Adrenal gland (tissue), 12 donors: ENCODE measurements around the gene FBLIM1. TPM values are rescaled to one million over a fixed set of nuclear protein-coding genes. Genes with fewer than 3 reads are reported as not detected.

Source experiments
- DNase-seq, 7 donors: peaks; one replicate each; pipeline ENCODE4 v3.0.0-alpha.2; 2019 to 2020
- H3K27ac ChIP-seq, 5 donors: fragments of 200-600 bp; sonication (generic) in 4 of 5; 1 replicate in 3 of 5; 2 replicates in 2 of 5; pipeline versions ENCODE4 v1.5.1 to v1.8.0; 2016 to 2020; ENCODE audit warnings: mild to moderate bottlenecking in 1 of 5
- H3K27me3 ChIP-seq: fragments of 200-600 bp; 2 replicates; pipeline ENCODE4 v1.8.0; 2021
- H3K36me3 ChIP-seq, 2 donors: fragments of 200-600 bp; replicated peaks in 1 of 2; 1 replicate in 1 of 2; 2 replicates in 1 of 2; pipeline versions ENCODE4 v1.5.1 to v1.8.0; 2018 to 2022
- H3K4me1 ChIP-seq, 2 donors: fragments of 200-600 bp; replicated peaks in 1 of 2; 1 replicate in 1 of 2; 2 replicates in 1 of 2; pipeline versions ENCODE4 v1.5.1 to v1.8.0; 2018 to 2021
- H3K4me3 ChIP-seq, 4 donors: fragments of 200-600 bp; sonication (generic) in 3 of 4; one replicate each; pipeline ENCODE4 v1.5.1; 2016 to 2018
- H3K9me3 ChIP-seq, 3 donors: fragments of 200-600 bp; sonication (generic) in 1 of 3; replicated peaks in 1 of 3; 1 replicate in 2 of 3; 2 replicates in 1 of 3; pipeline versions ENCODE4 v1.5.1 to v1.8.0; 2016 to 2021
- CTCF ChIP-seq, 6 experiments: fragments of 450-650 bp in 4 of 6; fragments of 200-600 bp in 2 of 6; sonication (generic) in 1 of 6; IDR thresholded peaks; 1 replicate in 5 of 6; 2 replicates in 1 of 6; pipeline versions ENCODE4 v1.5.1 to v1.8.0; 2016 to 2021; ENCODE audit warnings: antibody characterized with exemption in 6 of 6, mild to moderate bottlenecking in 2 of 6, moderate library complexity in 1 of 6
- POLR2A ChIP-seq, 2 donors: fragments of 450-650 bp; IDR thresholded peaks; one replicate each; pipeline ENCODE4 v1.6.1; 2017; ENCODE audit warnings: antibody characterized with exemption in 2 of 2, mild to moderate bottlenecking in 2 of 2, moderate library complexity in 1 of 2
- WGBS, 4 donors: extraction: QIAGEN DNeasy Blood & Tissue Kit in 2 of 4; methylation state at CpG; one replicate each; pipeline versions ENCODE4 v1.1.5 to v1.1.7; 2013 to 2017; 5-methylcytosine and 5-hydroxymethylcytosine counted together
- intact Hi-C, 2 donors: fragments of 100-400 bp; cut with DNase I; formaldehyde crosslinking; loops; one replicate each; pipeline versions ENCODE4 v1.14.1 to v1.15.0; 2022 to 2023
- polyA plus RNA-seq, 3 donors: library from polyadenylated mRNA; stranded (reverse); fragments of 200-250 nt in 2 of 3; fragments of 350-450 nt in 1 of 3; fragmentation: Illumina TruSeq in 1 of 3; extraction: RNeasy Lipid Tissue Mini Kit (QIAGEN cat#74804) in 1 of 3; gene quantifications; one replicate each; pipeline ENCODE4 v1.2.3, GENCODE V29; 2013 to 2014
- total RNA-seq, 9 donors: library from RNA; depleted of rRNA in 4 of 9; stranded (reverse); fragments of >200 nt in 4 of 9; fragments of 120-200 nt in 1 of 9; fragmentation: NEBNext Ultra II Directional in 1 of 9; extraction: Animal tissue kit (Norgen Biotek cat#: 25700) in 1 of 9; gene quantifications; one replicate each; pipeline versions ENCODE4 v1.1.0 to v1.2.4, GENCODE V29; 2013 to 2023
- donor health status: healthy with polysubstance abuse.
- donor health status: Bipolar disorder and iron deficiency.
- donor health status: DM: yes; HTN: yes; CAD: no.
- donor health status: DM: no; HTN: no; CAD: no.
- donor health status: DM: no; HTN: no; CAD: no.
- donor health status: DM: yes; HTN: yes; CAD: no.

Gene FBLIM1
- total and polyA plus RNA-seq, 12 donors, result 4.0 to 103 (median 44.4) TPM

- Histone ChIP-seq H3K36me3 (peaks cover 0 to 15% of the 10 kb centered on the region in 2 donors), H3K27me3 (peaks cover 7% of the 10 kb centered on the region), H3K27ac (peak overlapping the region in 2 of 5 donors; percentile 82 to 93), H3K9me3 (no peaks in the 10 kb centered on the region), H3K4me1 (peaks cover 6 to 32% of the 10 kb centered on the region in 2 donors), H3K4me3 (peak overlapping the region in 1 of 4 donors; percentile 22)
- DNase-seq, result no peak
- WGBS, 4 donors, result 51 to 69% (median 59%) methylated on average over 8 of the region's 8 CpGs
- TF ChIP-seq POLR2A (IDR thresholded peaks at IDR 0.05), result no peak
- no peak for TF ChIP-seq CTCF (IDR thresholded peaks at IDR 0.05)
- intact Hi-C loops, result no loop called here
Observed at GRCh38 chr1:15761366-15762128, 3.0 kb downstream of the FBLIM1 start.

GRCh38 chr1:15762546-15762945 is 4.0 kb downstream of the FBLIM1 start:
- 70 to 88% (median 75%) methylated on average over 10 of the region's 10 CpGs for WGBS, 4 donors
- no peak for DNase-seq
- Histone ChIP-seq H3K4me1 (peaks cover 6 to 22% of the 10 kb centered on the region in 2 donors), H3K36me3 (peaks cover 0 to 16% of the 10 kb centered on the region in 2 donors), H3K27me3 (peaks cover 7% of the 10 kb centered on the region), H3K9me3 (no peaks in the 10 kb centered on the region), H3K27ac (peak overlapping the region in 1 of 5 donors; percentile 38), H3K4me3 (no peak overlapping the region)
- TF ChIP-seq POLR2A (IDR thresholded peaks at IDR 0.05), result no peak
- no peak for TF ChIP-seq CTCF (IDR thresholded peaks at IDR 0.05)
- intact Hi-C loops, result no loop called here

- Histone ChIP-seq H3K27ac (no peak overlapping the region), H3K9me3 (no peaks in the 10 kb centered on the region), H3K4me1 (peaks cover 0 to 5% of the 10 kb centered on the region in 2 donors), H3K36me3 (peaks cover 0 to 27% of the 10 kb centered on the region in 2 donors), H3K27me3 (peaks cover under 1% of the 10 kb centered on the region), H3K4me3 (no peak overlapping the region)
- 69 to 84% (median 72%) methylated on average over 5 to 10 of the region's 10 CpGs for WGBS, 4 donors
- DNase-seq, result no peak
- TF ChIP-seq POLR2A (IDR thresholded peaks at IDR 0.05) (no peak), CTCF (IDR thresholded peaks at IDR 0.05) (no peak)
- intact Hi-C loops, result no loop called here
Observed at GRCh38 chr1:15764269-15764764, 5.7 kb downstream of the FBLIM1 start.

- no peak overlapping the region for H3K27ac ChIP-seq
- intact Hi-C loops, result no loop called here
- H3K9me3 ChIP-seq, result no peaks in the 10 kb centered on the region
- WGBS, 4 donors, result 79 to 100% (median 88%) methylated on average over 1 to 15 of the region's 15 CpGs
- H3K4me3 ChIP-seq, result no peak overlapping the region
- DNase-seq, result no peak
- peaks cover 0 to 5% of the 10 kb centered on the region in 2 donors for H3K4me1 ChIP-seq
- no peaks in the 10 kb centered on the region for H3K27me3 ChIP-seq
- H3K36me3 ChIP-seq, result peaks cover 0 to 27% of the 10 kb centered on the region in 2 donors
- no peak for TF ChIP-seq POLR2A (IDR thresholded peaks at IDR 0.05)
- TF ChIP-seq CTCF (IDR thresholded peaks at IDR 0.05), result no peak
Observed at GRCh38 chr1:15764890-15765289, 6.3 kb downstream of the FBLIM1 start.
